HG03280 (cell line): ENCODE data around the gene LILRB5.
"Not testable (repeated sequence)": the region's sequence is repeated elsewhere in the genome, so short reads cannot be mapped to it uniquely, and the experiment has no call there.

Experiments
- ATAC-seq: cut with Tn5 transposase; IDR thresholded peaks from one replicate; pipeline ENCODE4 v1.9.1; 2021; ENCODE audit warnings: mild to moderate bottlenecking, moderate library complexity; ENCODE audit not compliant: unreplicated experiment

Gene LILRB5

GRCh38 chr19:54217517-54218247 lies 39.4 kb downstream of the LILRB5 start:
- ATAC-seq, result not testable (repeated sequence)

- ATAC-seq, result no peak
Observed at GRCh38 chr19:54216869-54217268, 40.2 kb downstream of the LILRB5 start.

- ATAC-seq, result not testable (repeated sequence)
Observed at GRCh38 chr19:54214734-54215133, 42.3 kb downstream of the LILRB5 start.

- not testable (repeated sequence) for ATAC-seq
Observed at GRCh38 chr19:54214217-54214616, 42.9 kb downstream of the LILRB5 start.

GRCh38 chr19:54211235-54211634 lies 45.8 kb downstream of the LILRB5 start:
- no peak for ATAC-seq

- no peak for ATAC-seq
Observed at GRCh38 chr19:54209811-54210494, 47.1 kb downstream of the LILRB5 start.

- ATAC-seq, result no peak
Observed at GRCh38 chr19:54209058-54209810, 47.8 kb downstream of the LILRB5 start.

GRCh38 chr19:54208784-54209057 lies 48.4 kb downstream of the LILRB5 start:
- no peak for ATAC-seq

- no peak for ATAC-seq
Observed at GRCh38 chr19:54207983-54208783, 48.9 kb downstream of the LILRB5 start.

- ATAC-seq, result no peak
Observed at GRCh38 chr19:54207676-54207982, 49.4 kb downstream of the LILRB5 start.

GRCh38 chr19:54207193-54207592 lies 49.9 kb downstream of the LILRB5 start:
- not testable (repeated sequence) for ATAC-seq

- no peak for ATAC-seq
Observed at GRCh38 chr19:54206831-54207177, 50.3 kb downstream of the LILRB5 start.

- ATAC-seq, result no peak
Observed at GRCh38 chr19:54206030-54206830, 50.8 kb downstream of the LILRB5 start.

- no peak for ATAC-seq
Observed at GRCh38 chr19:54204767-54205468, 52.2 kb downstream of the LILRB5 start.

GRCh38 chr19:54203151-54203611 lies 53.9 kb downstream of the LILRB5 start:
- ATAC-seq, result no peak

GRCh38 chr19:54201980-54202379 lies 55.1 kb downstream of the LILRB5 start:
- ATAC-seq, result no peak

GRCh38 chr19:54201172-54201701 lies 55.8 kb downstream of the LILRB5 start:
- no peak for ATAC-seq
